ENCODE results near the gene NGLY1. TPM values are rescaled to one million over a fixed set of nuclear protein-coding genes. Genes with fewer than 3 reads are reported as not detected.

Gene NGLY1
- total and polyA plus RNA-seq, 2 donors from 2014 or later: 22.6 to 32.0 TPM

- H3K4me1 ChIP-seq (ENCODE audit: control insufficient read depth in 2 of 3, insufficient read depth in 2 of 3, low read depth in 1 of 3, low read length in 3 of 3): no peaks in the 10 kb centered on the region
- TF ChIP-seq, protein P1, sequence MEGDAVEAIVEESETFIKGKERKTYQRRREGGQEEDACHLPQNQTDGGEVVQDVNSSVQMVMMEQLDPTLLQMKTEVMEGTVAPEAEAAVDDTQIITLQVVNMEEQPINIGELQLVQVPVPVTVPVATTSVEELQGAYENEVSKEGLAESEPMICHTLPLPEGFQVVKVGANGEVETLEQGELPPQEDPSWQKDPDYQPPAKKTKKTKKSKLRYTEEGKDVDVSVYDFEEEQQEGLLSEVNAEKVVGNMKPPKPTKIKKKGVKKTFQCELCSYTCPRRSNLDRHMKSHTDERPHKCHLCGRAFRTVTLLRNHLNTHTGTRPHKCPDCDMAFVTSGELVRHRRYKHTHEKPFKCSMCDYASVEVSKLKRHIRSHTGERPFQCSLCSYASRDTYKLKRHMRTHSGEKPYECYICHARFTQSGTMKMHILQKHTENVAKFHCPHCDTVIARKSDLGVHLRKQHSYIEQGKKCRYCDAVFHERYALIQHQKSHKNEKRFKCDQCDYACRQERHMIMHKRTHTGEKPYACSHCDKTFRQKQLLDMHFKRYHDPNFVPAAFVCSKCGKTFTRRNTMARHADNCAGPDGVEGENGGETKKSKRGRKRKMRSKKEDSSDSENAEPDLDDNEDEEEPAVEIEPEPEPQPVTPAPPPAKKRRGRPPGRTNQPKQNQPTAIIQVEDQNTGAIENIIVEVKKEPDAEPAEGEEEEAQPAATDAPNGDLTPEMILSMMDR (IDR thresholded peaks at IDR 0.05; ENCODE audit: borderline replicate concordance, extremely low read depth, insufficient read depth): no peak
- FAIRE-seq (no peak), DNase-seq (no peak)
- H3K27ac ChIP-seq (ENCODE audit: low read depth in 2 of 2, low read length in 2 of 2): no peak overlapping the region
- H3K9ac ChIP-seq (ENCODE audit: low read length in 3 of 3): no peak overlapping the region
- H3K36me3 ChIP-seq (ENCODE audit: control insufficient read depth in 2 of 3, insufficient read depth in 3 of 3, low read length in 3 of 3): peaks cover 0 to 8% (median 4%) of the 10 kb centered on the region in 3 donors
- no peaks in the 10 kb centered on the region for H3K9me3 ChIP-seq (ENCODE audit: control insufficient read depth in 2 of 3, insufficient read depth in 1 of 3, low read length in 3 of 3)
- H3K4me3 ChIP-seq (ENCODE audit: low read length in 3 of 3): no peak overlapping the region
- intact Hi-C loops (cut with DNase I): no loop called here
- no peaks in the 10 kb centered on the region for H3K27me3 ChIP-seq (ENCODE audit: control insufficient read depth, insufficient read depth, low read length)
Observed at GRCh38 chr3:25751048-25751447, 32.2 kb downstream of the NGLY1 start.

- Histone ChIP-seq H3K27ac (ENCODE audit: low read depth in 2 of 2, low read length in 2 of 2) (no peak overlapping the region), H3K36me3 (ENCODE audit: control insufficient read depth in 2 of 3, insufficient read depth in 3 of 3, low read length in 3 of 3) (peaks cover 0 to 8% (median 4%) of the 10 kb centered on the region in 3 donors), H3K9ac (ENCODE audit: low read length in 3 of 3) (no peak overlapping the region), H3K4me3 (ENCODE audit: low read length in 3 of 3) (no peak overlapping the region), H3K4me1 (ENCODE audit: control insufficient read depth in 2 of 3, insufficient read depth in 2 of 3, low read depth in 1 of 3, low read length in 3 of 3) (no peaks in the 10 kb centered on the region), H3K9me3 (ENCODE audit: control insufficient read depth in 2 of 3, insufficient read depth in 1 of 3, low read length in 3 of 3) (no peaks in the 10 kb centered on the region), H3K27me3 (ENCODE audit: control insufficient read depth, insufficient read depth, low read length) (no peaks in the 10 kb centered on the region)
- no peak for FAIRE-seq
- TF ChIP-seq, protein P1 (IDR thresholded peaks at IDR 0.05; ENCODE audit: borderline replicate concordance, extremely low read depth, insufficient read depth): no peak
- DNase-seq: no peak
- intact Hi-C loops (cut with DNase I): no loop called here
Observed at GRCh38 chr3:25749031-25749581, 34.1 kb downstream of the NGLY1 start.

DNA sequence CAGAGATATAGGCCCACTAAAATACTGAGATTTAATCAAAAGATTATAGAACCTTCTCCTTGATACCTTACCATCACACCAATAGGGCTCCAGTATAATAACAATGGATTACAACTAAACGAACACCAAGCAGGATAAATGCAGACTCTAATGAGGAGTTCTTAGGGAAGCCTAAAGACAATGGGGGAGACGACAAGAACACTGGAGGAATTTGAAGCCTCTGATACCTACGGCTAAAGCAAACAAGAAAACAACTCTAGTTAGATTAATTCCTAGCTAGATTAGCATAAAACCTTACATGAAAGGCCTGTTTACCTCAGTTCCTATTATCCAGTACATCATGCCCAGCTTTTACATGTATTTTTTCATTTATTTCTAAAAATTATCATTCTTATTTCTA lies 35.1 kb downstream of the NGLY1 start:
- Histone ChIP-seq H3K9ac (ENCODE audit: low read length in 3 of 3) (no peak overlapping the region), H3K9me3 (ENCODE audit: control insufficient read depth in 2 of 3, insufficient read depth in 1 of 3, low read length in 3 of 3) (no peaks in the 10 kb centered on the region), H3K4me1 (ENCODE audit: control insufficient read depth in 2 of 3, insufficient read depth in 2 of 3, low read depth in 1 of 3, low read length in 3 of 3) (no peaks in the 10 kb centered on the region), H3K36me3 (ENCODE audit: control insufficient read depth in 2 of 3, insufficient read depth in 3 of 3, low read length in 3 of 3) (peaks cover 0 to 8% (median 4%) of the 10 kb centered on the region in 3 donors), H3K27ac (ENCODE audit: low read depth in 2 of 2, low read length in 2 of 2) (no peak overlapping the region), H3K4me3 (ENCODE audit: low read length in 3 of 3) (no peak overlapping the region), H3K27me3 (ENCODE audit: control insufficient read depth, insufficient read depth, low read length) (no peaks in the 10 kb centered on the region)
- DNase-seq: no peak
- TF ChIP-seq, protein P1 (IDR thresholded peaks at IDR 0.05; ENCODE audit: borderline replicate concordance, extremely low read depth, insufficient read depth): no peak
- intact Hi-C loops (cut with DNase I): no loop called here
- FAIRE-seq: no peak

GRCh38 chr3:25747033-25747432 lies 36.2 kb downstream of the NGLY1 start:
- TF ChIP-seq, protein P1 (IDR thresholded peaks at IDR 0.05; ENCODE audit: borderline replicate concordance, extremely low read depth, insufficient read depth): no peak
- H3K27ac ChIP-seq (ENCODE audit: low read depth in 2 of 2, low read length in 2 of 2): no peak overlapping the region
- no peaks in the 10 kb centered on the region for H3K9me3 ChIP-seq (ENCODE audit: control insufficient read depth in 2 of 3, insufficient read depth in 1 of 3, low read length in 3 of 3)
- FAIRE-seq (no peak), DNase-seq (no peak)
- intact Hi-C loops (cut with DNase I): no loop called here
- no peaks in the 10 kb centered on the region for H3K27me3 ChIP-seq (ENCODE audit: control insufficient read depth, insufficient read depth, low read length)
- no peaks in the 10 kb centered on the region for H3K4me1 ChIP-seq (ENCODE audit: control insufficient read depth in 2 of 3, insufficient read depth in 2 of 3, low read depth in 1 of 3, low read length in 3 of 3)
- peaks cover 0 to 8% (median 4%) of the 10 kb centered on the region in 3 donors for H3K36me3 ChIP-seq (ENCODE audit: control insufficient read depth in 2 of 3, insufficient read depth in 3 of 3, low read length in 3 of 3)
- H3K4me3 ChIP-seq (ENCODE audit: low read length in 3 of 3): no peak overlapping the region
- H3K9ac ChIP-seq (ENCODE audit: low read length in 3 of 3): no peak overlapping the region
